IPS DF 6.9 (cell line): ENCODE data around the gene FRMD4A.

ENCODE experiments used
- DNase-seq: peaks from one replicate; pipeline ENCODE4 v3.0.0-alpha.2; 2013; ENCODE audit warnings: low read depth, low spot score
- H3K27ac ChIP-seq: one replicate; pipeline ENCODE4 v1.5.1; 2013; ENCODE audit warnings: low read length, control low read depth
- H3K27me3 ChIP-seq: 2 replicates; pipeline ENCODE4 v1.6.1; 2013; ENCODE audit warnings: mild to moderate bottlenecking, low read length; ENCODE audit not compliant: control insufficient read depth, insufficient read depth
- H3K36me3 ChIP-seq: 2 replicates; pipeline ENCODE4 v1.6.1; 2013; ENCODE audit warnings: low read length; ENCODE audit not compliant: control insufficient read depth, insufficient read depth
- H3K4me1 ChIP-seq: 2 replicates; pipeline ENCODE4 v1.6.1; 2013; ENCODE audit warnings: low read length; ENCODE audit not compliant: control insufficient read depth, insufficient read depth
- H3K4me3 ChIP-seq: 2 replicates; pipeline ENCODE4 v1.5.1; 2013; ENCODE audit warnings: mild to moderate bottlenecking, low read length
- H3K9me3 ChIP-seq: 2 replicates; pipeline ENCODE4 v1.6.1; 2013; ENCODE audit warnings: low read length, inconsistent platforms; ENCODE audit not compliant: control insufficient read depth, insufficient read depth
- WGBS: extraction: QIAGEN DNeasy Blood & Tissue Kit; methylation state at CpG from one replicate; pipeline ENCODE4 v1.1.7; 2013; ENCODE audit warnings: mixed read lengths, missing lambda C conversion rate; ENCODE audit not compliant: insufficient read length, insufficient coverage; 5-methylcytosine and 5-hydroxymethylcytosine counted together

FRMD4A gene

GRCh38 chr10:14365266-14365665 lies 34.5 kb upstream of the FRMD4A start:
- H3K27me3 ChIP-seq = no peaks in the 10 kb centered on the region; the same call in 1 of the 2 replicates
- no CpG with 5 or more reads among the region's 6 CpGs for WGBS
- no peaks in the 10 kb centered on the region for H3K4me1 ChIP-seq
- no peaks in the 10 kb centered on the region for H3K9me3 ChIP-seq
- no peak overlapping the region for H3K27ac ChIP-seq
- H3K4me3 ChIP-seq = no peak overlapping the region
- no peak for DNase-seq
- no peaks in the 10 kb centered on the region for H3K36me3 ChIP-seq

GRCh38 chr10:14362104-14362503 lies 31.4 kb upstream of the FRMD4A start:
- no peaks in the 10 kb centered on the region for H3K4me1 ChIP-seq
- H3K9me3 ChIP-seq = no peaks in the 10 kb centered on the region
- H3K27ac ChIP-seq = no peak overlapping the region
- no peaks in the 10 kb centered on the region; the same call in 1 of the 2 replicates for H3K27me3 ChIP-seq
- no peak for DNase-seq
- no peak overlapping the region for H3K4me3 ChIP-seq
- H3K36me3 ChIP-seq = no peaks in the 10 kb centered on the region

- no peak overlapping the region for H3K27ac ChIP-seq
- H3K27me3 ChIP-seq = no peaks in the 10 kb centered on the region; the same call in 1 of the 2 replicates
- no peak for DNase-seq
- H3K4me1 ChIP-seq = no peaks in the 10 kb centered on the region
- H3K36me3 ChIP-seq = no peaks in the 10 kb centered on the region
- no peak overlapping the region for H3K4me3 ChIP-seq
- H3K9me3 ChIP-seq = no peaks in the 10 kb centered on the region
- WGBS = no CpG with 5 or more reads among the region's 1 CpG
Observed at GRCh38 chr10:14360961-14361360, 30.2 kb upstream of the FRMD4A start.

GRCh38 chr10:14360515-14360914 lies 29.8 kb upstream of the FRMD4A start:
- H3K4me1 ChIP-seq = no peaks in the 10 kb centered on the region
- H3K9me3 ChIP-seq = no peaks in the 10 kb centered on the region
- no peak overlapping the region for H3K4me3 ChIP-seq
- DNase-seq = no peak
- no peaks in the 10 kb centered on the region for H3K36me3 ChIP-seq
- H3K27ac ChIP-seq = no peak overlapping the region
- WGBS = no CpG with 5 or more reads among the region's 4 CpGs
- no peaks in the 10 kb centered on the region; the same call in 1 of the 2 replicates for H3K27me3 ChIP-seq

GRCh38 chr10:14358886-14359573 lies 28.3 kb upstream of the FRMD4A start:
- DNase-seq = no peak
- Histone ChIP-seq H3K4me3 (no peak overlapping the region), H3K36me3 (no peaks in the 10 kb centered on the region), H3K4me1 (no peaks in the 10 kb centered on the region), H3K27ac (no peak overlapping the region), H3K9me3 (no peaks in the 10 kb centered on the region), H3K27me3 (no peaks in the 10 kb centered on the region)
- no CpG with 5 or more reads among the region's 9 CpGs for WGBS

- no peaks in the 10 kb centered on the region for H3K27me3 ChIP-seq
- H3K4me3 ChIP-seq = no peak overlapping the region
- no peaks in the 10 kb centered on the region for H3K9me3 ChIP-seq
- H3K27ac ChIP-seq = no peak overlapping the region
- H3K36me3 ChIP-seq = no peaks in the 10 kb centered on the region
- no CpG with 5 or more reads among the region's 3 CpGs for WGBS
- H3K4me1 ChIP-seq = no peaks in the 10 kb centered on the region
- DNase-seq = no peak
Observed at GRCh38 chr10:14356921-14357320, 26.2 kb upstream of the FRMD4A start.

GRCh38 chr10:14355750-14356149 lies 25.0 kb upstream of the FRMD4A start:
- Histone ChIP-seq H3K9me3 (no peaks in the 10 kb centered on the region), H3K4me3 (no peak overlapping the region), H3K4me1 (no peaks in the 10 kb centered on the region), H3K36me3 (no peaks in the 10 kb centered on the region), H3K27me3 (no peaks in the 10 kb centered on the region), H3K27ac (no peak overlapping the region)
- no CpG with 5 or more reads among the region's 3 CpGs for WGBS
- no peak for DNase-seq

- no peaks in the 10 kb centered on the region for H3K9me3 ChIP-seq
- no peaks in the 10 kb centered on the region for H3K4me1 ChIP-seq
- DNase-seq = no peak
- no peak overlapping the region for H3K4me3 ChIP-seq
- H3K36me3 ChIP-seq = no peaks in the 10 kb centered on the region
- WGBS = no CpG with 5 or more reads among the region's 1 CpG
- no peak overlapping the region for H3K27ac ChIP-seq
- H3K27me3 ChIP-seq = no peaks in the 10 kb centered on the region
Observed at GRCh38 chr10:14353291-14353913, 22.7 kb upstream of the FRMD4A start.

GRCh38 chr10:14350006-14350405 lies 19.3 kb upstream of the FRMD4A start:
- WGBS = no CpG with 5 or more reads among the region's 4 CpGs
- no peak for DNase-seq
- no peak overlapping the region for H3K27ac ChIP-seq
- H3K36me3 ChIP-seq = no peaks in the 10 kb centered on the region
- H3K9me3 ChIP-seq = no peaks in the 10 kb centered on the region
- no peaks in the 10 kb centered on the region for H3K27me3 ChIP-seq
- no peaks in the 10 kb centered on the region for H3K4me1 ChIP-seq
- no peak overlapping the region for H3K4me3 ChIP-seq

- Histone ChIP-seq H3K36me3 (no peaks in the 10 kb centered on the region), H3K4me3 (no peak overlapping the region), H3K9me3 (no peaks in the 10 kb centered on the region), H3K4me1 (no peaks in the 10 kb centered on the region), H3K27ac (no peak overlapping the region), H3K27me3 (no peaks in the 10 kb centered on the region)
- DNase-seq = no peak
- no CpG with 5 or more reads among the region's 2 CpGs for WGBS
Observed at GRCh38 chr10:14349081-14349480, 18.4 kb upstream of the FRMD4A start.

GRCh38 chr10:14345262-14345661 lies 14.5 kb upstream of the FRMD4A start:
- no peaks in the 10 kb centered on the region for H3K9me3 ChIP-seq
- WGBS = no CpG with 5 or more reads among the region's 2 CpGs

More at GRCh38 chr10:14345262-14345661, 14.5 kb upstream of the FRMD4A start:
- H3K36me3 ChIP-seq = no peaks in the 10 kb centered on the region
- no peak for DNase-seq
- H3K27me3 ChIP-seq = no peaks in the 10 kb centered on the region
- no peak overlapping the region for H3K27ac ChIP-seq
- no peak overlapping the region for H3K4me3 ChIP-seq
- H3K4me1 ChIP-seq = no peaks in the 10 kb centered on the region
